Gastroesophageal sphincter (tissue), 4 donors: ENCODE measurements around the gene NRDC. TPM values are rescaled to one million over a fixed set of nuclear protein-coding genes. Genes with fewer than 3 reads are reported as not detected.

Experiments used
- ATAC-seq: fragments of 150-250 bp; one replicate; pipeline ENCODE4 v1.9.1; 2016; ENCODE audit warnings: mild to moderate bottlenecking, moderate library complexity
- H3K27ac ChIP-seq, 4 donors: fragments of 200-600 bp; sonication (generic) in 3 of 4; 1 replicate in 3 of 4; 2 replicates in 1 of 4; pipeline ENCODE4 v1.5.1; 2016 to 2019
- H3K27me3 ChIP-seq: fragments of 200-600 bp; sonication (generic); one replicate; pipeline ENCODE4 v1.5.1; 2019
- H3K36me3 ChIP-seq, 2 donors: fragments of 200-600 bp; sonication (generic); one replicate each; pipeline ENCODE4 v1.5.1; 2019; ENCODE audit warnings: control low read depth in 1 of 2
- H3K4me1 ChIP-seq, 3 donors: fragments of 200-600 bp; sonication (generic); 1 replicate in 2 of 3; 2 replicates in 1 of 3; pipeline ENCODE4 v1.5.1; 2016 to 2019; ENCODE audit warnings: control low read depth in 2 of 3
- H3K4me3 ChIP-seq, 2 donors: fragments of 200-600 bp; sonication (generic); one replicate each; pipeline ENCODE4 v1.5.1; 2019; ENCODE audit warnings: mild to moderate bottlenecking in 1 of 2, moderate library complexity in 1 of 2
- H3K9me3 ChIP-seq, 3 donors: fragments of 200-600 bp; sonication (generic); one replicate each; pipeline ENCODE4 v1.5.1; 2017 to 2019; ENCODE audit warnings: control low read depth in 2 of 3
- EP300 ChIP-seq: sonication (generic); formaldehyde crosslinking; IDR thresholded peaks from one replicate; pipeline ENCODE4 v1.6.1; 2017; ENCODE audit warnings: antibody characterized with exemption, mild to moderate bottlenecking
- POLR2A ChIP-seq, 2 donors: fragments of 450-650 bp; IDR thresholded peaks; one replicate each; pipeline ENCODE4 v1.6.1; 2017; ENCODE audit warnings: antibody characterized with exemption in 2 of 2, mild to moderate bottlenecking in 2 of 2, moderate library complexity in 1 of 2
- POLR2AphosphoS5 ChIP-seq: sonication (generic); formaldehyde crosslinking; IDR thresholded peaks from one replicate; pipeline ENCODE4 v1.6.1; 2017; ENCODE audit warnings: antibody characterized with exemption
- WGBS, 2 donors: methylation state at CpG; one replicate each; pipeline ENCODE4 v1.1.5; 2018; ENCODE audit warnings: low coverage in 1 of 2; 5-methylcytosine and 5-hydroxymethylcytosine counted together
- total RNA-seq, 4 donors: library from RNA; depleted of rRNA; stranded (reverse); fragments of >200 nt; gene quantifications; one replicate each; pipeline ENCODE4 v1.1.0, GENCODE V29; 2016
- TF ChIP-seq, protein P1 (sequence below), 4 experiments: fragments of 200-600 bp in 2 of 4; fragments of 450-650 bp in 2 of 4; sonication (generic) in 1 of 4; IDR thresholded peaks; one replicate each; pipeline ENCODE4 v1.5.1; 2017 to 2019; ENCODE audit warnings: antibody characterized with exemption in 4 of 4, mild to moderate bottlenecking in 2 of 4, moderate library complexity in 2 of 4

Gene NRDC
- total RNA-seq, 4 donors from 2014 or later, result 61.1 to 78.1 (median 67.5) TPM

DNA sequence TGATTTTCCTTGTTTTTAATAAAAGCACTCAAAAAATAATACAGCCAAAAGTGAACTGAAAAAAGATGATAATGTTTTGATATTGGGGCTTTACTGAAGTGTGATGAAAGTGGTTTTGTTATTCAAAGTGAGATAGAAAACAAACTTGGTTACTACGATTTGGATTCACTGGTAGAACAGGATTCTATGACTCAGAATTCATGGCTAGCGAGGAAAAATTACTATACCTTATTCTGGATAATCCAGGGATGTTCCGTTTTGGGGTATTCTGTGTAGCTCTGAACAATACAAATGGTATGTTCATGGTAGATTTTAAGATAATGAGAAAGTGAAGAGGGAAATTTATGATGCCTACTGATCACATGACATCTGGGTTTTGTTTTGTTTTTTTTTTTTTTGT is 117.7 kb downstream of the NRDC start:
- peaks cover 0 to 41% of the 10 kb centered on the region in 2 donors for H3K36me3 ChIP-seq
- no peak overlapping the region for H3K4me3 ChIP-seq
- no peaks in the 10 kb centered on the region for H3K4me1 ChIP-seq
- 79 to 98% methylated on average over 3 of the region's 3 CpGs for WGBS, 2 donors
- ATAC-seq, result no peak
- no peak overlapping the region for H3K27ac ChIP-seq
- no peaks in the 10 kb centered on the region for H3K27me3 ChIP-seq
- no peaks in the 10 kb centered on the region for H3K9me3 ChIP-seq
- TF ChIP-seq POLR2AphosphoS5 (no peak), POLR2A (IDR thresholded peaks at IDR 0.05) (no peak)
- TF ChIP-seq, protein P1, sequence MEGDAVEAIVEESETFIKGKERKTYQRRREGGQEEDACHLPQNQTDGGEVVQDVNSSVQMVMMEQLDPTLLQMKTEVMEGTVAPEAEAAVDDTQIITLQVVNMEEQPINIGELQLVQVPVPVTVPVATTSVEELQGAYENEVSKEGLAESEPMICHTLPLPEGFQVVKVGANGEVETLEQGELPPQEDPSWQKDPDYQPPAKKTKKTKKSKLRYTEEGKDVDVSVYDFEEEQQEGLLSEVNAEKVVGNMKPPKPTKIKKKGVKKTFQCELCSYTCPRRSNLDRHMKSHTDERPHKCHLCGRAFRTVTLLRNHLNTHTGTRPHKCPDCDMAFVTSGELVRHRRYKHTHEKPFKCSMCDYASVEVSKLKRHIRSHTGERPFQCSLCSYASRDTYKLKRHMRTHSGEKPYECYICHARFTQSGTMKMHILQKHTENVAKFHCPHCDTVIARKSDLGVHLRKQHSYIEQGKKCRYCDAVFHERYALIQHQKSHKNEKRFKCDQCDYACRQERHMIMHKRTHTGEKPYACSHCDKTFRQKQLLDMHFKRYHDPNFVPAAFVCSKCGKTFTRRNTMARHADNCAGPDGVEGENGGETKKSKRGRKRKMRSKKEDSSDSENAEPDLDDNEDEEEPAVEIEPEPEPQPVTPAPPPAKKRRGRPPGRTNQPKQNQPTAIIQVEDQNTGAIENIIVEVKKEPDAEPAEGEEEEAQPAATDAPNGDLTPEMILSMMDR (IDR thresholded peaks at IDR 0.05), result no peak

DNA sequence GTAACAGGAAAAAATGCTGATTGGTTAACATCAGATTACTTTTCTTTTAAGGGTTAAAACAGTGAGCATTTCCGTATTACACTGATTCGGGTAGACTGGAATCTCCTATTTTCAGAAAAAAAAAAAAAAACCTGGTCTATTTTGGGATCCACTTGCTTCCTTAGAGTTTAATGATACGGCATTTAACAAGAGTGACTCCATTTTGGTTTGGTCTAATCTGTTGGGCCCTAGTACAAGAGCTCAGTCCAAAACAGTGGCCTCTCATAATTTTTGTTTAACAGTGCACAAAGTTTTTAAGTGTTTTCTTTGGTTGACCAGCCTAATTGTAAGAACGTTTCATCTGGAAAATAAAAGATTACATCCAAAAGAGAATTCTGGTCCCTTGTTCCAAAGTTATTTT is 120.2 kb downstream of the NRDC start:
- Histone ChIP-seq H3K9me3 (no peaks in the 10 kb centered on the region), H3K4me1 (no peaks in the 10 kb centered on the region), H3K27ac (no peak overlapping the region), H3K36me3 (peaks cover 0 to 34% of the 10 kb centered on the region in 2 donors), H3K4me3 (no peak overlapping the region), H3K27me3 (no peaks in the 10 kb centered on the region)
- TF ChIP-seq POLR2A (IDR thresholded peaks at IDR 0.05) (no peak), POLR2AphosphoS5 (no peak), EP300 (no peak)
- TF ChIP-seq, protein P1 (IDR thresholded peaks at IDR 0.05), result no peak
- 69 to 85% methylated on average over 4 of the region's 4 CpGs for WGBS, 2 donors
- no peak for ATAC-seq

DNA sequence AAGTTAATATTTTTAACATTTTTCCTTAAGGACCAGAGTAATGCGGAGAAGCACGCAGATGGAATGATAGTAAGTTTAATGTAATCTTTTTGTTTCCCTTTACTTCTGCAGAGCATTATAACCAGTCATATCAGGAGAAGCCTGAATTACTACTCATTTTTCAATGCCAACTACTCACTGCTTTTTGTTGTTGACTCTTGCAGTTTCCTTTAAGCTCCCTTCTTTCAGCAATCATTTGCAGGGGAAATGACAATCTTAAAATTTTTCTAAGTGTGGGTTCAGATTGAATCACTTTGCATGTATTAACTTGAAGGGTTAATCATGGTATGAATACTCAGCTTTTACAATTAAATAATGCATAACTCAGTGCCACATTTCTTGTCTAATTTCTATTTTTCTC is 122.2 kb downstream of the NRDC start:
- no peaks in the 10 kb centered on the region for H3K27me3 ChIP-seq
- no peak for TF ChIP-seq EP300
- TF ChIP-seq, protein P1 (IDR thresholded peaks at IDR 0.05), result no peak
- no peak for TF ChIP-seq POLR2A (IDR thresholded peaks at IDR 0.05)
- no peak for TF ChIP-seq POLR2AphosphoS5
- no peak overlapping the region for H3K27ac ChIP-seq
- no peaks in the 10 kb centered on the region for H3K9me3 ChIP-seq
- H3K4me3 ChIP-seq, result no peak overlapping the region
- 91 to 100% methylated on average over 2 of the region's 2 CpGs for WGBS, 2 donors
- no peak for ATAC-seq
- peaks cover 0 to 33% of the 10 kb centered on the region in 2 donors for H3K36me3 ChIP-seq
- H3K4me1 ChIP-seq, result no peaks in the 10 kb centered on the region

DNA sequence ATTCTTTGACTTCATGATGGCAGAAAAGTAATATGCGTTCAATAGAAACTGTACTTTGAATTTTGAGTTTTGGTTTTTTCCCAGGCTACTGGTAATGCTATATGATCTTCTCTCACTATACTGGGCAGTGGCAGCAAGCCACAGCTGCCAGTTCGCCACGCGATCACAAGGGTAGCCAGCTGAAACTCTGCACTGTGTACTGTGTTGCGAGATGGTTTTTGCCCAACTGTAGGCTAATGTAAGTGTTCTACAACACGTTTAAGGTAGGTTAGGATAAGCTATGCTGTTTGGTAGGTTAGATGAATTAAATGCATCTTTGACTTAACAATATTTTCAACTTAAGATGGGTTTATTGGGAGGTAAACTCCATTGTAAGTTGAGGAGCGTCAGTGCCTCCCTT is 123.1 kb downstream of the NRDC start:
- 95 to 99% methylated on average over 6 to 7 of the region's 7 CpGs for WGBS, 2 donors

DNA sequence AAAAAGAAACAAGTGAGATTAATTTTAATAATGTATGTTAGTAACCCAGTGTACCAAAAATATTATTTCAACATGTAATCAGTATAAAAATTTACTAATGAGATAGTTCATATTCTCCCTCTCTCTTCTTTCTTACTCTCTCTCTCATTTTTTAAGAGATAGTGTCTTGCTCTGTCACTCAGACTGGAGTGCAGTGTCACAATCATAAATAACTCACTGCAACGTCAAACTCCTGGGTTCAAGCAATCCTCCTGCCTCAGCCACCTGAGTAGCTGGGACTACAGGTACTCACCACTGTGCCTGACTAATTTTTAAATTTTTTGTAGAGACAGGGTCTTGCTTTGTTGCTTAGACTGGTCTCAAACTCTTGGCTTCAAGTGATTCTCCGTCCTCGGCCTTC is 123.9 kb downstream of the NRDC start:
- no peak for ATAC-seq
- H3K9me3 ChIP-seq, result no peaks in the 10 kb centered on the region
- no peak overlapping the region for H3K27ac ChIP-seq
- no peaks in the 10 kb centered on the region for H3K27me3 ChIP-seq
- TF ChIP-seq POLR2AphosphoS5 (no peak), EP300 (no peak), POLR2A (IDR thresholded peaks at IDR 0.05) (no peak)
- TF ChIP-seq, protein P1 (IDR thresholded peaks at IDR 0.05), result no peak
- peaks cover 0 to 31% of the 10 kb centered on the region in 2 donors for H3K36me3 ChIP-seq
- WGBS, 2 donors, result 92 to 100% methylated on average over 1 to 3 of the region's 3 CpGs
- no peaks in the 10 kb centered on the region for H3K4me1 ChIP-seq
- H3K4me3 ChIP-seq, result no peak overlapping the region

More for the DNA sequence above, 123.1 kb downstream of the NRDC start:
- ATAC-seq, result no peak
- H3K27me3 ChIP-seq, result no peaks in the 10 kb centered on the region
- H3K4me1 ChIP-seq, result no peaks in the 10 kb centered on the region
- H3K9me3 ChIP-seq, result no peaks in the 10 kb centered on the region
- TF ChIP-seq POLR2AphosphoS5 (no peak), POLR2A (IDR thresholded peaks at IDR 0.05) (no peak), EP300 (no peak)
- TF ChIP-seq, protein P1 (IDR thresholded peaks at IDR 0.05), result no peak
- H3K4me3 ChIP-seq, result no peak overlapping the region
- no peak overlapping the region for H3K27ac ChIP-seq
- peaks cover 0 to 35% of the 10 kb centered on the region in 2 donors for H3K36me3 ChIP-seq
